Fibroblast of lung (primary cell): ENCODE measurements around the gene ANO4. TPM values are rescaled to one million over a fixed set of nuclear protein-coding genes. Genes with fewer than 3 reads are reported as not detected.

Source experiments
- DNase-seq, 2 donors: peaks; one replicate each; pipeline versions ENCODE4 v3.0.0 to v3.0.0-alpha.2; 2010; ENCODE audit warnings: low read depth in 2 of 2
- H2AFZ ChIP-seq: 2 replicates; pipeline ENCODE4 v1.5.1; 2012; ENCODE audit warnings: low read length, control low read depth, inconsistent platforms
- H3K27ac ChIP-seq: 2 replicates; pipeline ENCODE4 v1.5.1; 2011; ENCODE audit warnings: low read length, control low read depth; ENCODE audit not compliant: insufficient read depth
- H3K27me3 ChIP-seq: 2 replicates; pipeline ENCODE4 v1.5.1; 2011; ENCODE audit warnings: mild to moderate bottlenecking, low read length; ENCODE audit not compliant: control insufficient read depth, insufficient read depth
- H3K36me3 ChIP-seq: 2 replicates; pipeline ENCODE4 v1.5.1; 2011; ENCODE audit warnings: low read length; ENCODE audit not compliant: control insufficient read depth, insufficient read depth
- H3K4me1 ChIP-seq: 2 replicates; pipeline ENCODE4 v1.5.1; 2011; ENCODE audit warnings: low read length; ENCODE audit not compliant: control insufficient read depth, insufficient read depth; ENCODE audit errors: extremely low read depth
- H3K4me2 ChIP-seq: 2 replicates; pipeline ENCODE4 v1.5.1; 2011; ENCODE audit warnings: low read length, control low read depth; ENCODE audit not compliant: insufficient read depth; ENCODE audit errors: extremely low read depth
- H3K4me3 ChIP-seq, 4 experiments: fragments of 200-600 bp in 1 of 4; sonication (generic) in 1 of 4; replicated peaks in 1 of 4; 2 replicates each; pipeline ENCODE4 v1.5.1; 2011 to 2016; ENCODE audit warnings: low read length in 4 of 4, low read depth in 3 of 4, mild to moderate bottlenecking in 3 of 4, control low read depth in 2 of 4, inconsistent platforms in 1 of 4, mixed read lengths in 1 of 4; ENCODE audit not compliant: insufficient read depth in 1 of 4; ENCODE audit errors: control extremely low read depth in 1 of 4
- H3K79me2 ChIP-seq: 2 replicates; pipeline ENCODE4 v1.5.1; 2012; ENCODE audit warnings: mild to moderate bottlenecking, low read length, inconsistent platforms; ENCODE audit not compliant: control insufficient read depth, insufficient read depth
- H3K9ac ChIP-seq: 2 replicates; pipeline ENCODE4 v1.5.1; 2011; ENCODE audit warnings: mild to moderate bottlenecking, low read length, control low read depth; ENCODE audit not compliant: insufficient read depth
- H3K9me3 ChIP-seq: 2 replicates; pipeline ENCODE4 v1.5.1; 2012; ENCODE audit warnings: low read depth, low read length; ENCODE audit not compliant: control insufficient read depth, insufficient read depth
- H4K20me1 ChIP-seq: 2 replicates; pipeline ENCODE4 v1.5.1; 2011; ENCODE audit warnings: low read length; ENCODE audit not compliant: control insufficient read depth, insufficient read depth; ENCODE audit errors: extremely low read depth
- EZH2 ChIP-seq: IDR thresholded peaks from 2 replicates; pipeline ENCODE4 v1.5.1; 2012; ENCODE audit warnings: low read length, control low read depth, mild to moderate bottlenecking; ENCODE audit errors: missing control alignments
- polyA plus RNA-seq, 2 donors: library from polyadenylated mRNA; depleted of rRNA in 1 of 2; stranded (reverse) in 1 of 2; unstranded in 1 of 2; fragments of >200 nt; gene quantifications; 2 replicates each; pipeline ENCODE4 v1.2.1, GENCODE V29; 2011 to 2012; ENCODE audit warnings: missing spikeins in 1 of 2
- total RNA-seq: library from RNA; depleted of rRNA; stranded (reverse); fragments of >200 nt; gene quantifications from 2 replicates; pipeline ENCODE4 v1.2.1, GENCODE V29; 2014
- TF ChIP-seq, protein P1 (sequence below), 2 donors: IDR thresholded peaks in 1 of 2; conservative IDR thresholded peaks in 1 of 2; 1 replicate in 1 of 2; 2 replicates in 1 of 2; pipeline ENCODE4 v1.5.1; 2011 to 2012; ENCODE audit warnings: low read length in 2 of 2, control low read depth in 1 of 2, inconsistent platforms in 1 of 2, low read depth in 1 of 2, mild to moderate bottlenecking in 1 of 2

ANO4 gene
- total and polyA plus RNA-seq, 2 donors (not counting 1 experiment from before 2014, with no cell fraction given): 11.7 to 42.3 TPM

DNA sequence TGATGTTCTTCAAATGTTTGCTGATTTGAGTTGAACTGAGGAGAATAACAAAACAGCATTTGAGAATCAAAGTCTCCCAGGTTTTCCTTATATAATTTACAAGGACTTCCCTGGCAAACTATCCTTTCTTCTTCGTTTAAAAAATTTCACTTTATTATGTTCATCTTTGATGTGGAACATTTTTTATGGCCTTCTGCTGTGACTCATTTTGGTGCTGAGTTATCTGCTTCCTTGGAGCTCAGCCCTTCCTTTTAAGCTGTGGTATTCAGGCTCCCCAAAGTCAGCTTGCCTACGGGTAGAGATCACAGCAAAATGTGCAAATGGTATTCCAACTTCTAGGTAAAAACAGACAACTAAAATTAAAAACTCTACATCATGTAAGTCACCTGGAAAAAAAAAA lies 1.4 kb upstream of the ANO4 start:
- no peaks in the 10 kb centered on the region for H3K79me2 ChIP-seq
- H3K36me3 ChIP-seq: no peaks in the 10 kb centered on the region
- no peaks in the 10 kb centered on the region for H3K4me1 ChIP-seq
- peak; percentile 27 to 78 for DNase-seq
- TF ChIP-seq EZH2: no peak
- TF ChIP-seq, protein P1, sequence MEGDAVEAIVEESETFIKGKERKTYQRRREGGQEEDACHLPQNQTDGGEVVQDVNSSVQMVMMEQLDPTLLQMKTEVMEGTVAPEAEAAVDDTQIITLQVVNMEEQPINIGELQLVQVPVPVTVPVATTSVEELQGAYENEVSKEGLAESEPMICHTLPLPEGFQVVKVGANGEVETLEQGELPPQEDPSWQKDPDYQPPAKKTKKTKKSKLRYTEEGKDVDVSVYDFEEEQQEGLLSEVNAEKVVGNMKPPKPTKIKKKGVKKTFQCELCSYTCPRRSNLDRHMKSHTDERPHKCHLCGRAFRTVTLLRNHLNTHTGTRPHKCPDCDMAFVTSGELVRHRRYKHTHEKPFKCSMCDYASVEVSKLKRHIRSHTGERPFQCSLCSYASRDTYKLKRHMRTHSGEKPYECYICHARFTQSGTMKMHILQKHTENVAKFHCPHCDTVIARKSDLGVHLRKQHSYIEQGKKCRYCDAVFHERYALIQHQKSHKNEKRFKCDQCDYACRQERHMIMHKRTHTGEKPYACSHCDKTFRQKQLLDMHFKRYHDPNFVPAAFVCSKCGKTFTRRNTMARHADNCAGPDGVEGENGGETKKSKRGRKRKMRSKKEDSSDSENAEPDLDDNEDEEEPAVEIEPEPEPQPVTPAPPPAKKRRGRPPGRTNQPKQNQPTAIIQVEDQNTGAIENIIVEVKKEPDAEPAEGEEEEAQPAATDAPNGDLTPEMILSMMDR (conservative IDR thresholded peaks at IDR 0.05 in 1 of 2, IDR thresholded peaks at IDR 0.05 in 1 of 2; ENCODE audit: low read depth in 1 of 2, low read length in 2 of 2): no peak
- no peaks in the 10 kb centered on the region for H4K20me1 ChIP-seq
- H3K9me3 ChIP-seq: no peaks in the 10 kb centered on the region
- H3K4me3 ChIP-seq: no peak overlapping the region
- H3K27ac ChIP-seq: no peak overlapping the region
- no peak overlapping the region for H3K9ac ChIP-seq
- H3K4me2 ChIP-seq: no peak overlapping the region
- no peaks in the 10 kb centered on the region for H3K27me3 ChIP-seq
- no peak overlapping the region for H2AFZ ChIP-seq

GRCh38 chr12:100795174-100795799 lies 711 bp downstream of the ANO4 start:
- Histone ChIP-seq H3K4me1 (peaks cover 5% of the 10 kb centered on the region), H3K4me3 (peak overlapping the region; percentile 24 to 55 (median 38)), H3K27ac (no peak overlapping the region), H3K36me3 (no peaks in the 10 kb centered on the region), H3K27me3 (no peaks in the 10 kb centered on the region), H3K4me2 (peak overlapping the region; percentile 42), H4K20me1 (no peaks in the 10 kb centered on the region), H3K9ac (no peak overlapping the region), H3K9me3 (no peaks in the 10 kb centered on the region), H2AFZ (peak overlapping the region; percentile 32), H3K79me2 (no peaks in the 10 kb centered on the region)
- TF ChIP-seq, protein P1 (conservative IDR thresholded peaks at IDR 0.05 in 1 of 2, IDR thresholded peaks at IDR 0.05 in 1 of 2; ENCODE audit: low read depth in 1 of 2, low read length in 2 of 2): no peak
- no peak for TF ChIP-seq EZH2
- peak in 1 of 2 donors; percentile 22 for DNase-seq

DNA sequence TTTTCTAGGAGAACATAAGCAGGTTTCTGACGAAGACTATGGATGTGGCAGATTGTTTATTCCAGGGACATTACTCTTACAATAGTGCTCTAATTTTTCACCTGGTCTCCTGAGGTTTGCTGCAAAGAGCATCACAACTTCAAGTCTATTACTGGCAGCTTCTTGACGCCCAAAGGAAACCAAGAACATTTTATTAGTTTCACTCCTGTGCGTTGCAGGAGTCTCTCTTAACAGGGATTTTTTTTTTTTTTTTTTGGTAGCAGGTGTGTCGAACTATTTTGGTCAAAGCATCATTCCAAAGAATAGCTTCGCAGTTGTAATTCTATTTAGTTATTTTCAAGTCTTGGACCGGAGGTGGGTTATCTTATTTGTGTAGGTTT lies 1.2 kb downstream of the ANO4 start:
- Histone ChIP-seq H2AFZ (no peak overlapping the region), H3K27ac (no peak overlapping the region), H3K27me3 (no peaks in the 10 kb centered on the region), H4K20me1 (no peaks in the 10 kb centered on the region), H3K9me3 (no peaks in the 10 kb centered on the region), H3K9ac (no peak overlapping the region), H3K79me2 (no peaks in the 10 kb centered on the region), H3K36me3 (no peaks in the 10 kb centered on the region), H3K4me2 (peak overlapping the region; percentile 42), H3K4me3 (peak overlapping the region in 3 of 4 experiments; percentile 2 to 55 (median 46)), H3K4me1 (peaks cover 5% of the 10 kb centered on the region)
- TF ChIP-seq, protein P1 (conservative IDR thresholded peaks at IDR 0.05 in 1 of 2, IDR thresholded peaks at IDR 0.05 in 1 of 2; ENCODE audit: low read depth in 1 of 2, low read length in 2 of 2): no peak
- no peak for TF ChIP-seq EZH2
- DNase-seq: no peak
